ENCODE measurements around the gene VSIR. TPM values are rescaled to one million over a fixed set of nuclear protein-coding genes. Genes with fewer than 3 reads are reported as not detected.

Gene VSIR
- total RNA-seq, 1 donor from 2014 or later = 117 TPM

GRCh38 chr10:71766717-71767419, 6.5 kb downstream of the VSIR start:
- Histone ChIP-seq H3K4me3 (peak overlapping the region; percentile 17), H3K27ac (peak overlapping the region; percentile 96), H3K9me3 (no peaks in the 10 kb centered on the region), H3K27me3 (ENCODE audit: low read depth) (no peaks in the 10 kb centered on the region), H3K36me3 (peaks cover 31% of the 10 kb centered on the region), H3K4me1 (peaks cover 100% of the 10 kb centered on the region)
- intact Hi-C loops (cut with DNase I) = no loop called here
- peak; percentile 80 to 83 for ATAC-seq
- TF ChIP-seq, protein P1, sequence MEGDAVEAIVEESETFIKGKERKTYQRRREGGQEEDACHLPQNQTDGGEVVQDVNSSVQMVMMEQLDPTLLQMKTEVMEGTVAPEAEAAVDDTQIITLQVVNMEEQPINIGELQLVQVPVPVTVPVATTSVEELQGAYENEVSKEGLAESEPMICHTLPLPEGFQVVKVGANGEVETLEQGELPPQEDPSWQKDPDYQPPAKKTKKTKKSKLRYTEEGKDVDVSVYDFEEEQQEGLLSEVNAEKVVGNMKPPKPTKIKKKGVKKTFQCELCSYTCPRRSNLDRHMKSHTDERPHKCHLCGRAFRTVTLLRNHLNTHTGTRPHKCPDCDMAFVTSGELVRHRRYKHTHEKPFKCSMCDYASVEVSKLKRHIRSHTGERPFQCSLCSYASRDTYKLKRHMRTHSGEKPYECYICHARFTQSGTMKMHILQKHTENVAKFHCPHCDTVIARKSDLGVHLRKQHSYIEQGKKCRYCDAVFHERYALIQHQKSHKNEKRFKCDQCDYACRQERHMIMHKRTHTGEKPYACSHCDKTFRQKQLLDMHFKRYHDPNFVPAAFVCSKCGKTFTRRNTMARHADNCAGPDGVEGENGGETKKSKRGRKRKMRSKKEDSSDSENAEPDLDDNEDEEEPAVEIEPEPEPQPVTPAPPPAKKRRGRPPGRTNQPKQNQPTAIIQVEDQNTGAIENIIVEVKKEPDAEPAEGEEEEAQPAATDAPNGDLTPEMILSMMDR (IDR thresholded peaks at IDR 0.05) = no peak
- DNase-seq = peak; percentile 87

- no peaks in the 10 kb centered on the region for H3K27me3 ChIP-seq (ENCODE audit: low read depth)
- no peak for DNase-seq
- H3K4me1 ChIP-seq = peaks cover 98% of the 10 kb centered on the region
- TF ChIP-seq, protein P1 (IDR thresholded peaks at IDR 0.05) = no peak
- no peak for ATAC-seq
- H3K27ac ChIP-seq = peak overlapping the region; percentile 96
- H3K36me3 ChIP-seq = peaks cover 39% of the 10 kb centered on the region
- no peak overlapping the region for H3K4me3 ChIP-seq
- no peaks in the 10 kb centered on the region for H3K9me3 ChIP-seq
- intact Hi-C loops (cut with DNase I) = no loop called here
Observed at GRCh38 chr10:71765906-71766716, 7.2 kb downstream of the VSIR start.

- Histone ChIP-seq H3K4me3 (no peak overlapping the region), H3K27ac (peak overlapping the region; percentile 96), H3K4me1 (peaks cover 98% of the 10 kb centered on the region), H3K27me3 (ENCODE audit: low read depth) (no peaks in the 10 kb centered on the region), H3K9me3 (no peaks in the 10 kb centered on the region), H3K36me3 (peaks cover 47% of the 10 kb centered on the region)
- DNase-seq (no peak), ATAC-seq (peak in 1 of 2 donors; percentile 15)
- TF ChIP-seq, protein P1 (IDR thresholded peaks at IDR 0.05) = no peak
- intact Hi-C loops (cut with DNase I) = no loop called here
Observed at GRCh38 chr10:71765176-71765904, 8.0 kb downstream of the VSIR start.

DNA sequence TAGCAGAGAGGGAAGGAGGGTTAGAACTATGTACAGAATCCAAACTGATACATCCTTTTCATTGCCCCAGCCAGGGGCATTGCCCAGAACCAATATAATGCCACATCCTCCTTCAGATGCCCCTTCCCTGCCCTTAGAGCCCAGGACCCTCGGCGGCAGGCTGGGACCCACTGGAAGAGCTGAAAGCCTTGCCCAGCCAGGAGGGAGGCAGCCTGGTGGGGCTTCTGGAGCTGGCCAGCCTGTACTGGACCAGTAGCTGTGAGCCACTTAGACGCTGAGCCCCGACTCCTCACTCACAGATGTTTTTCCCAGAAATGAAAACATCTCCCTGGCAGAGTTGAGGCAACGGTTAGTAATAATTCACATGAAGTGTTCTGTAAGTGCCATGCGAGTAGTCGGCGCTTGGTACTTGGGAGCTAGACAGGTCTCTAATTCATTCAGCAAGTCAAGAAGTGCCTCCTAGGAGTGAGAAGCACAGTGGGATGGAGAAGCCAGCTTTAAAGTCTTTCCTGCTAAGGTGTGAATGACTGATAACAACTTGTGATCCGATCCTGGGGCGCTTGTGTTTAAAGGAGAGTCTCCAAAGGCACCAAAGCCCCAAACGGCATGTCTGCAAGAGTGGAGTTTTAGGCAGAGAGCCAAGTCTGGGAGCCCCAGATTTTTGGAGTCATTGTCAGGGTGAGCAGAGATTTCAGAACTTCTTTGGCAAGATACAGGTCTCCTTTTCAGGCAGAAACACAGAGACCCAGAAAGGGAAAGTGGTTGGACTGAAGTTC, 9.8 kb downstream of the VSIR start:
- no peak for ATAC-seq
- Histone ChIP-seq H3K4me3 (no peak overlapping the region), H3K27me3 (ENCODE audit: low read depth) (no peaks in the 10 kb centered on the region), H3K4me1 (peaks cover 88% of the 10 kb centered on the region), H3K27ac (peak overlapping the region; percentile 96), H3K36me3 (peaks cover 56% of the 10 kb centered on the region), H3K9me3 (no peaks in the 10 kb centered on the region)
- DNase-seq = no peak
- intact Hi-C loops (cut with DNase I) = no loop called here
- TF ChIP-seq, protein P1 (IDR thresholded peaks at IDR 0.05) = no peak

GRCh38 chr10:71762324-71762723, 11.0 kb downstream of the VSIR start:
- peaks cover 65% of the 10 kb centered on the region for H3K36me3 ChIP-seq
- peaks cover 88% of the 10 kb centered on the region for H3K4me1 ChIP-seq
- H3K9me3 ChIP-seq = no peaks in the 10 kb centered on the region
- ATAC-seq = no peak
- TF ChIP-seq, protein P1 (IDR thresholded peaks at IDR 0.05) = no peak
- H3K27ac ChIP-seq = no peak overlapping the region
- intact Hi-C loops (cut with DNase I) = no loop called here
- no peak overlapping the region for H3K4me3 ChIP-seq
- no peak for DNase-seq
- H3K27me3 ChIP-seq (ENCODE audit: low read depth) = no peaks in the 10 kb centered on the region
